ENCODE data around the gene TMEM61. TPM values are rescaled to one million over a fixed set of nuclear protein-coding genes. Genes with fewer than 3 reads are reported as not detected.
A peak's percentile ranks its signal among the peaks of the same experiment; 100 is the strongest.

The TMEM61 gene
- polyA plus RNA-seq, 4 donors: 1.2 to 1.8 (median 1.5) TPM

DNA sequence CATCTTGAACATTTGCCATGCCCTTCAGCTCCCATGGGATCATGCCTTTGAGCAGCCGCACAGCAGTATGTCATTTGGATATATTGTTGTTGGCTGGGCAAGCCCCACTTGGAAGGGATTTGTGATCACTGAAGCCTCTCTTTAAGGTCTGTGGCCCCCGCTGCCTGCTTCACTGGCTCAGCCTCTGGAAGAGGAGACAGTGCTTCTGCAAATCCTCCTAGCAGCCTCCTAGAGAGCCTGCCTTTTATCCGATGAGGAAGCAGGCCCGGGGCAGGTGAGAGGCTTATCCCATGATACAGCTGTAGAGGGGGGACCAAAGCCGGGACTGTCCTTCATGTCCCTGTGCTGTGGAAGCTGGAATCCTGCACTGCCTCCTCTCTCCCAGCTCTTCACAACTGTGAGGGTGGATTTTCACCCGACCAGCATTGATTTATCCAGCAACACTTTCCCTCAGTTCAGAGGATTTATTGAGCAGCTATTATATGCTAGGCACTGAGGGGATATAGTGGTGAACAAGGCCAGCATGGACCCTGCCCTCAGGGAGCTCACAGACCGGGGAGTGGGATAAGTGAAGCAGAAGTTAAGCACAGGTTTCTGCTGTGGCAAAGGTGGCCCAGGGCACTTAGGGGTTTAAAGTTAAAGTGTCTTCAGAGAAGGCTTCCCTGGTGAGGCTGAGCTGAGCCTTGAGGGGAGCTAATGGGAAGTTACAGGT lies 3.9 kb downstream of the TMEM61 start:
- DNase-seq (ENCODE audit: low read depth in 4 of 4, low spot score in 3 of 4): no peak

DNA sequence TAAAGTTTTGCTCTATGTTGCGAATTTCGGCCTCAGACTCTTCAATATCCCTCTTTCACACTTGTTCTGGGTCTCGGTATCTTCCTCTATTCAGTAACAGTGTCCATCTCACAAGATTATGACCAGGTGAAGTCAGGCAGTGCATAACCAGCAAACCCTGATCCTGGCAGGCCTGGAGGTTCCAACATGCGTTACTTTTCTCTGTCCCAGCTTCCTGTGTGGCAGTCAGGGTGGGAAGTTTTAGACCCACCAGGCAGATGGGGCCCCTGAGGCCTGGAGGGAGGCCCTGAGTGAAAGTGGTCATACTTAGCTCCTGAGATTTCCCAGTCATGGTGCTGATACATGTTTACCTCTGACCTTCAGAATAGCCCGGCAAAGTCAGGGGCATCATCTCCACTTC lies 5.1 kb downstream of the TMEM61 start:
- no peak for DNase-seq (ENCODE audit: low read depth in 4 of 4, low spot score in 3 of 4)

GRCh38 chr1:54986025-54986424 lies 5.6 kb downstream of the TMEM61 start:
- no peak for DNase-seq (ENCODE audit: low read depth in 4 of 4, low spot score in 3 of 4)

DNA sequence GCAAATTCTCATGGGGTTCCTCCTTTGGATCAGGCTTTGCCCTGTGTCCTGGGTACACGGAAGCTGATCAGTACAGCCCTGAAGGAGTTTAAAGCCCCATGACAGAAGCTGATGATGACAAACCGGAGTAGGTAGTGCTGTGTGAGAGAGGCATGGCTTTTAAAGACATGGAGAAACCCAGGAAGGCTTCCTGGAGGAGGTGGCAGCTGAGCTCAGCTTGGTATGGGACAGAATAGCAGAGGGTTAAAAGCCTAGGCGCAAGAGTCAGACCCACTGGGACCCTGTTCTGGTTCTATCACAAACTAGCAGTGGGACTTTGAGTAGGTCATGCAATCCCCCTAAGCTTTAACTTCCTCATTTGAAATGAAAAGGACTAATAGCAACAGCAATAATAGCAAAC lies 6.1 kb downstream of the TMEM61 start:
- no peak for DNase-seq (ENCODE audit: low read depth in 4 of 4, low spot score in 3 of 4)

DNA sequence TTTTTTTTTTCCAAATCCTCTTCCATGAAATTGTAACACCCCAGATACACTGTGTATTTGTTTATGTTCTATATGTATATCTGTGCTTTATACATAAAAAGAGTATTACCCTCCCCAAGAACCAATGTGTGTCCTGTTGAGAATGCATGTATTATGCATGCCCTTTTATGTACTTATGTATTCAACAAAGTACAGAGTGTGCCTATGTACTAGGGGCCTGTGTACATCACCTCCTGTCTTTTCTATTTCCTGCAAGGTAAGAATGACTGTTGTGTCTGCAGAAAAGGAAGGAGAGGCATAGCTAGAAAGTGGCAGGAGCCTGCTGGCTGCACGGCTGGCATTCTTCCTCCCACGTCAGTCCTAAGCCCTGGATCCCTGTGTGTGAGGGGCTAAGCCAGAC lies 7.0 kb downstream of the TMEM61 start:
- DNase-seq (ENCODE audit: low read depth in 4 of 4, low spot score in 3 of 4): no peak

- no peak for DNase-seq (ENCODE audit: low read depth in 4 of 4, low spot score in 3 of 4)
Observed at GRCh38 chr1:54987919-54988705, 7.7 kb downstream of the TMEM61 start.

DNA sequence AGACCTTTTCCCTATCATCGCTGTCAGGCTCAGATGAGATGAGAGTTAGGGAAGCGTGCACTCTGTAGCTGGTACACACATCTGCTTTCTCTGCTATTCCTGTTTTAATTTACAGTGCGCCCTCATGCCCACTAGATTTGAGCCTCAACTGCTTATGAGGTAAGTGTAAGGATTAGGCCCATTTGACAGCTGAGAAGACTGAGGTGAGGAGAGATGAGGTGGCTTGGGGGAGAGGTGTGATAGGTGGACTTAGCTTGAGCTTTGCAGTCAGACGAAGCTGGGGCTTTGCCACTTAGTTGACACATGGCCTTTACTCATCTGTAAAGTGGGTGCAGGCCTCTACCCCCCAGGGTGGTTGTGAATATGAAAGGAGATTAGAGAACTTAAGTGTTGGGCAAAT lies 8.5 kb downstream of the TMEM61 start:
- no peak for DNase-seq (ENCODE audit: low read depth in 4 of 4, low spot score in 3 of 4)

DNA sequence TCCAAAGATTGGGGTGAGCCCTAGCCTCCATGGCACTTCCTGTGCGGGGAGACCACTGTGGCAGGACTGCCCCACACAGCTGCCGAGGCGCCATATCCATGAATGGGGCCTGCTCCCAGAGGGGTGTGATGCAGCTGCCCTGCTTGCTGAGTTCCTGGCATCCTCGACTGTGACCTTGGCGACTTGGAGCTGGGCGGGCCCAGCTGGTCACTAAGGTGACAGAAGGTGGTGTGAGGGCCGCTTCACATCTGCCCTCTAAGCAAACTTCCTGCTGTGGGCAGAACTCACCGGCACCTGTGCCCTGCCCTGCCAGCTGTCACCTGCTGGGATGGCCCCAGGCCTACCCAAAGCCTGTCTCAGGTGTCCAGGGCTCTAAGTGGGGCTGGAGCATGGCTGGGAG lies 9.0 kb downstream of the TMEM61 start:
- no peak for DNase-seq (ENCODE audit: low read depth in 4 of 4, low spot score in 3 of 4)

DNA sequence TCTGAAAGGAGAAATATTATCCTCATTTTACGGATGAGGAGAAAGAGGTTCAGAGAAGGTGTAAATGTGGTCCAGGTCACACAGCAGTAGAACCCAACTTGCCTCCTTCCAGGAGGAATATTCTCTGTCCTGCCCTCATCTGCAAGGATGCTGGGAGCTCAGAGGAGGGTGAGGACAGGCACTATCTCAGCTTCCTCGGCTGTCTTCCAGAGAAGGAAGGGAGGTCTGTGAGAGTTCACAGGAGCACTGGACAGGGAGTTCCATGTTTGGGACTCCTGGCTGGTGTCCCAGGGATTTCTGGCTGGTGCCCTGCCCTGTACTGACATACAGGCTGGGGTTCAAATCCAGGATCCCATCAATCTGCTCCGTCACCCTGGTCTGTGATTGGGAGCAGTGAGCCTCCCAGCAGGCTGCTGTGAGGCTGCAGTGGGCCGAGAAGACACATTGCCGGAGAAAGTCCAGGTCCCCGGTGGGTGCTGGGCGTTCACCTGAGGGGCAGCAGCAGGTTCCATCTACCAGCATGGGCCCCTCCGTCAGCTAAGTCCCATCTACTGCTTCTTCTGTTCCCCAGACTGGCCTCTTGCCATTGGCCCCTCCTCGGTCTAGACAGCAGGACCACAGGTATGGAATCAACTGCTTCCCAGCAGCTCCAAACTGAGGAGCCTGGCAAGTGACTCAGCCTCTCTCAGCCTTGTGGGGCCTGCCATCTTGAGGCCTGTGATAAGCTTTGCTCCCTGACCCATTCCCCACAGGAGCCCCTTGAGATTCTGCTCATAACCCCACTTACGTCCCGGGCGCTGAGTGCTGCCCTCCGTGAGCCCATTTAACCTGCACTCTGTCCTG lies 9.8 kb downstream of the TMEM61 start:
- no peak for DNase-seq (ENCODE audit: low read depth in 4 of 4, low spot score in 3 of 4)

DNA sequence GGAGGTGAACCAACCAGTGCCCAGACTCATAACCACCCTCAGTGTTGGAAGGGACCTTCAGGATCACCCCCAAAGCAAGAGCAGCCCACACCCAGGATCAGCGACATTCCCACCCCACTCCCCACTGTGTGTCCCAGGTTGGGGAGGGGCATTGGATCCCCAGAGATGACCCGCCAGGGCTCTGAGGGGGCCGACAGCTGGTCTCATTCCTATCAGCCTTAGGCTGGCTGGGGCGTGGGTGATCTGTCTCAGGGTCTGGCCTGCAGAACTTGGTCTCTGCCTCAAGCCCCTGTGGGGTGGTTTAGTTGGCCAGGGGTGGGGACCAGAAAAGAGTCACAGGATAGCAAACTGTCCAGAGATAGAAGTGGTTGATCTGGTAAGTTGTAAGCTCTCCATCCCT lies 10.5 kb downstream of the TMEM61 start:
- no peak for DNase-seq (ENCODE audit: low read depth in 4 of 4, low spot score in 3 of 4)

- no peak for DNase-seq (ENCODE audit: low read depth in 4 of 4, low spot score in 3 of 4)
Observed at GRCh38 chr1:54991939-54992338, 11.5 kb downstream of the TMEM61 start.

DNA sequence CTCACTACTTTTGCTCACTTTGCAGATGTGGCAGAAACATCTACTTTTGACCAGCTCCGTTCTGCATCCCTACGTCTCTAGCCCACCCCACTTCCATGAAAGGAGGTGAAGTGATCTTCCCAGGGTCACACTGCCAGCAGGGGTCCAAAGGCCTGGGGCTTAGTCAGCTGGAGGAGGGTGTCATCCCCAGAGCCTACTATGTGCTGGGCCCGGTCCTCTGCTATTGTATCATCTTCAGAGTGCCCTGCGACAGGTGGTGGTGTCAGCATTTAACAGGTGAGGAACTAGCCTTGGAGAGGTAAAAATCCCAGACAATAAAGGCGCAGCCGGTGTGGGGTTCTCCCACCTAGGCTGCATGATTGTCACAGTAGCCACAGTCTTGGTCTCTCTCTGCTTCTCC lies 12.7 kb downstream of the TMEM61 start:
- DNase-seq (ENCODE audit: low read depth in 4 of 4, low spot score in 3 of 4): no peak

DNA sequence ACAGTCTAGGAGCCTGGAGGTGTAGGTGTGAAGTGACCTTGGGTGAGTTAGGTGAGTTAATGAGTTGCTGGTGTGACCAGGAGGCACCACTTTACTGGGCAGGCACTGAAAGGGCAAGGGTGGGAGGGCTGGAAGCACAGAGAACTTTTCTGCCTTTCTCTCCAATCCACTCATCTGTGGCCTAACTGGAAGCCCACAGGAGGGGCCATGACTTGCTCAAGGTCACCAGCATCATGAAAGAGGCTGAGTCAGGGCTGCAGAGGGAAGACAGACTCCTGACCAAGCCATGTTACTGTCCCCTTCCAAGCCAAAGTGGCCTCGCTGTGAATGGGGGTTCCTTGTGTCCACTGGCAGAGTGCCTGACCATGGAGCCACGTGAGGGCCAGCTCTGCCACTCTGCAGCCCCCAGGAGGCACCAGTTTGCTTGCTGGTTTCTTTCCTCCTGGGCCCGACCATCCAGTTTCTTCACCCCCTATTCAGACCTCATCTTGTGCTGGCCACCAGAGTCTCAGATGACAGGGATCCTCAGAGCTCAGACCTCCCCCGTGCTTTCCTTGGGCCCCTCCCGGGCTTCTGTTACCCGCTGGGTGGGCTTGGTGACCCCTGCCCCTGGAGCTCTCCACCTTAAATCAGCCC lies 14.0 kb downstream of the TMEM61 start:
- no peak for DNase-seq (ENCODE audit: low read depth in 4 of 4, low spot score in 3 of 4)

DNA sequence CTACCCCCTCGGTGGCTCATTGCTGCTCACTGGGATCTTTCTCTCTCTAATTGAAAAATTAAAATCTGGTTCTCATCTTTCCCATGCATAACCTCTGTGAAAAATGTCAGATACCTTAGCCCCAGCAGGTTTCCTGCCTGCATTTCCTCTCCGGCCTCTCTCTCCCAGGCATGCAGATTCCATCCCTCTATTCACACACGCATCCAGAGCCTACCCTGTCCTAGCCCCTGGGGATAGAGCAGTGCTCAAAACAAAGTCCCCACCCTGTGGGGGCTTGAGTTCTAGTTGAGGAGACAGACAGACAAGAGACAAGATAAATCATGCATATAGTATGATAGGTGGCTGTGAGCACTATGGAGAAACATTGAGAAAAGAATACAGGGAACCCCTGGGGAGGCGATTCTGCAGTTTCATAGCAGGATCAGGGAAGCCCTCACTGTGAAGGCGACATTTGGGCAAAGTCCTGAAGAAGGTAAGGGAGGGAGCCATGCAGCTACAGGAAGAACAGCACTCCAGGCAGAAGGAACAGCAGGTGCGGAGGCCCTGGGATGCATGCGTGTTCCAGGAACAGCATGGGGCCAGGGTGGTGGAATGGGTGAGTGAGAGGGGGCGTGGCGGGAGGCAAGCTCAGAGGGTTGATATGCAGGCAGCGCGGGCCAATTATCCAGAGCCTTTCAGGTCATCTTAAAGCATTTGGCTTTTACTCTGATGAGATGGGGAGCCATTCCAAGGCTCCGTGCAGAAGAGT lies 14.8 kb downstream of the TMEM61 start:
- DNase-seq (ENCODE audit: low read depth in 4 of 4, low spot score in 3 of 4): no peak

DNA sequence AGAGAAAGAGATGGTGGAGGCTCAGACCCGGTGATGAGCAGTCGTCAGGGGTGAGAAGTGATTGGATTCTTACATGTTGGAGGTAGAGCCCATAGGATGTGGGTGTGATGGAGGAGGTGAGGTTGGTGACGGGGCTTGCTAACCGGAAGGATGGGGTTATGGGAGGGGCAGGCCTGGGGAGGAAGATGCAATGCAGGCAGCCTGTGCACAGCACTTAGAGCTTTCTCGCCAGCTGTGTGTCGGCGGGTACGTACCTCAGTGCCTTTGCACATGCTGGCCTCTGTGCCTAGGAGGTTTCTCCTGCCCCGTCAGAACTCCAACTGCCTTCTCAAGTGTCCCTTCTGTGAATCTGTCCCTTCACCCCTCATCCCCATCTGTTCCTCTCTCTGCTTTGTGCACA lies 15.4 kb downstream of the TMEM61 start:
- no peak for DNase-seq (ENCODE audit: low read depth in 4 of 4, low spot score in 3 of 4)

- DNase-seq (ENCODE audit: low read depth in 4 of 4, low spot score in 3 of 4): peak in 2 of 4 donors; percentile 43 to 46
Observed at GRCh38 chr1:54996359-54996868, 16.0 kb downstream of the TMEM61 start.

- DNase-seq (ENCODE audit: low read depth in 4 of 4, low spot score in 3 of 4): no peak
Observed at GRCh38 chr1:54996869-54997710, 16.7 kb downstream of the TMEM61 start.

GRCh38 chr1:54997711-54997986 lies 17.2 kb downstream of the TMEM61 start:
- DNase-seq (ENCODE audit: low read depth in 4 of 4, low spot score in 3 of 4): no peak

GRCh38 chr1:54998100-54998499 lies 17.7 kb downstream of the TMEM61 start:
- no peak for DNase-seq (ENCODE audit: low read depth in 4 of 4, low spot score in 3 of 4)
